Camera-type eye (tissue), 1 donor: ENCODE measurements around the gene ESR2. TPM values are rescaled to one million over a fixed set of nuclear protein-coding genes. Genes with fewer than 3 reads are reported as not detected.

ENCODE experiments used
- total RNA-seq: library from RNA; depleted of rRNA; stranded (reverse); fragments of >200 nt; gene quantifications from one replicate; pipeline ENCODE4 v1.2.3, GENCODE V29; 2014

The ESR2 gene
- total RNA-seq, result 0.88 TPM

GRCh38 chr14:64293976-64294671, at the start of gene ESR2:
Gene ESR2, minus strand, starts transcription at chr14:64294371. Its CDS starts 11,386 bp downstream, at chr14:64282985.

Other genes with a start within 250 kb of the ESR2 start
- 41.6 TPM for gene MTHFD1, start 94.0 kb upstream of the ESR2 start, total RNA-seq
- gene AKAP5, start 171.1 kb upstream of the ESR2 start, total RNA-seq, result 3.8 TPM
- 17.3 TPM for gene ZBTB25, start 209.5 kb upstream of the ESR2 start, total RNA-seq
- 65.2 TPM for gene ZBTB1, start 210.4 kb upstream of the ESR2 start, total RNA-seq
- 16.5 TPM for gene HSPA2, start 246.4 kb upstream of the ESR2 start, total RNA-seq